Mesenchymal stem cell (in vitro differentiated cells and primary cell): ENCODE measurements around the gene DTX3.
"Not testable (repeated sequence)": the region's sequence is repeated elsewhere in the genome, so short reads cannot be mapped to it uniquely, and the experiment has no call there.

ENCODE experiments used
- DNase-seq: peaks from one replicate; pipeline ENCODE4 v3.0.0-alpha.2; 2013
- H2AFZ ChIP-seq: one replicate; pipeline ENCODE4 v1.6.1; 2013; ENCODE audit warnings: low read depth, mild to moderate bottlenecking, control low read depth, inconsistent platforms, low read length, moderate library complexity
- H2AK5ac ChIP-seq: 2 replicates; pipeline ENCODE4 v1.6.1; 2013; ENCODE audit warnings: low read length, moderate library complexity, mild to moderate bottlenecking, inconsistent platforms; ENCODE audit not compliant: severe bottlenecking
- H2BK120ac ChIP-seq: one replicate; pipeline ENCODE4 v1.6.1; 2013; ENCODE audit warnings: low read depth, mild to moderate bottlenecking, inconsistent platforms, low read length, moderate library complexity
- H2BK12ac ChIP-seq, 2 experiments: one replicate each; pipeline ENCODE4 v1.6.1; 2013; ENCODE audit warnings: inconsistent platforms in 2 of 2, low read length in 2 of 2, mild to moderate bottlenecking in 2 of 2, moderate library complexity in 2 of 2, control low read depth in 1 of 2
- H2BK15ac ChIP-seq: one replicate; pipeline ENCODE4 v1.6.1; 2013; ENCODE audit warnings: mild to moderate bottlenecking, low read depth, inconsistent platforms; ENCODE audit not compliant: poor library complexity, severe bottlenecking
- H2BK5ac ChIP-seq: 2 replicates; pipeline ENCODE4 v1.6.1; 2013; ENCODE audit warnings: low read depth, mild to moderate bottlenecking, low read length, control low read depth, inconsistent platforms; ENCODE audit not compliant: poor library complexity, severe bottlenecking
- H3K14ac ChIP-seq, 2 experiments: one replicate each; pipeline ENCODE4 v1.6.1; 2013; ENCODE audit warnings: inconsistent platforms in 2 of 2, low read length in 2 of 2, control low read depth in 1 of 2, mild to moderate bottlenecking in 1 of 2, moderate library complexity in 1 of 2
- H3K18ac ChIP-seq, 2 experiments: one replicate each; pipeline ENCODE4 v1.6.1; 2013; ENCODE audit warnings: inconsistent platforms in 2 of 2, low read length in 2 of 2, control low read depth in 1 of 2, low read depth in 1 of 2, mild to moderate bottlenecking in 1 of 2
- H3K23ac ChIP-seq, 2 experiments: one replicate each; pipeline ENCODE4 v1.6.1; 2013; ENCODE audit warnings: inconsistent platforms in 2 of 2, low read length in 2 of 2, mild to moderate bottlenecking in 2 of 2, moderate library complexity in 2 of 2, control low read depth in 1 of 2
- H3K27ac ChIP-seq: 2 replicates; pipeline ENCODE4 v1.5.1; 2013; ENCODE audit warnings: mild to moderate bottlenecking, moderate library complexity, low read length, control low read depth, inconsistent platforms; ENCODE audit not compliant: poor library complexity, severe bottlenecking
- H3K27me3 ChIP-seq, 2 experiments: 2 replicates each; pipeline versions ENCODE4 v1.6.1 to v1.7.0; 2013; ENCODE audit warnings: low read length in 2 of 2, mild to moderate bottlenecking in 2 of 2, moderate library complexity in 2 of 2, control low read depth in 1 of 2, inconsistent platforms in 1 of 2; ENCODE audit not compliant: control insufficient read depth in 1 of 2, insufficient read depth in 1 of 2
- H3K36me3 ChIP-seq, 2 experiments: 2 replicates each; pipeline versions ENCODE4 v1.6.1 to v1.7.0; 2013; ENCODE audit warnings: low read length in 2 of 2, control low read depth in 1 of 2, inconsistent platforms in 1 of 2, low read depth in 1 of 2, mild to moderate bottlenecking in 1 of 2; ENCODE audit not compliant: insufficient read depth in 2 of 2, control insufficient read depth in 1 of 2
- H3K4ac ChIP-seq, 2 experiments: one replicate each; pipeline ENCODE4 v1.6.1; 2013; ENCODE audit warnings: inconsistent platforms in 2 of 2, low read length in 2 of 2, mild to moderate bottlenecking in 2 of 2, moderate library complexity in 2 of 2, control low read depth in 1 of 2, low read depth in 1 of 2
- H3K4me1 ChIP-seq: 2 replicates; pipeline ENCODE4 v1.6.1; 2013; ENCODE audit warnings: low read depth, low read length, control low read depth; ENCODE audit not compliant: control insufficient read depth, insufficient read depth
- H3K4me2 ChIP-seq: 2 replicates; pipeline ENCODE4 v1.6.1; 2013; ENCODE audit warnings: low read length, mild to moderate bottlenecking, inconsistent platforms; ENCODE audit not compliant: poor library complexity, severe bottlenecking
- H3K4me3 ChIP-seq, 2 experiments: 2 replicates each; pipeline versions ENCODE4 v1.5.1 to v1.7.0; 2013; ENCODE audit warnings: low read length in 2 of 2, mild to moderate bottlenecking in 2 of 2, control low read depth in 1 of 2, low read depth in 1 of 2; ENCODE audit not compliant: insufficient read depth in 1 of 2
- H3K79me1 ChIP-seq: replicated peaks from 2 replicates; pipeline ENCODE4 v1.6.1; 2013; ENCODE audit warnings: mild to moderate bottlenecking, control low read depth, low read length, inconsistent platforms; ENCODE audit not compliant: poor library complexity, severe bottlenecking
- H3K9ac ChIP-seq: 2 replicates; pipeline ENCODE4 v1.7.0; 2013; ENCODE audit warnings: mild to moderate bottlenecking, low read length, moderate library complexity
- H3K9me3 ChIP-seq: 2 replicates; pipeline ENCODE4 v1.7.0; 2013; ENCODE audit warnings: mild to moderate bottlenecking, low read length; ENCODE audit not compliant: control insufficient read depth
- H4K8ac ChIP-seq: one replicate; pipeline ENCODE4 v1.6.1; 2013; ENCODE audit warnings: inconsistent platforms, mild to moderate bottlenecking, low read length, moderate library complexity
- H4K91ac ChIP-seq: one replicate; pipeline ENCODE4 v1.6.1; 2013; ENCODE audit warnings: mild to moderate bottlenecking, low read length, inconsistent platforms
- WGBS: methylation state at CpG from one replicate; pipeline ENCODE4 v1.1.7; 2013; ENCODE audit warnings: mixed read lengths; 5-methylcytosine and 5-hydroxymethylcytosine counted together

Gene DTX3

DNA sequence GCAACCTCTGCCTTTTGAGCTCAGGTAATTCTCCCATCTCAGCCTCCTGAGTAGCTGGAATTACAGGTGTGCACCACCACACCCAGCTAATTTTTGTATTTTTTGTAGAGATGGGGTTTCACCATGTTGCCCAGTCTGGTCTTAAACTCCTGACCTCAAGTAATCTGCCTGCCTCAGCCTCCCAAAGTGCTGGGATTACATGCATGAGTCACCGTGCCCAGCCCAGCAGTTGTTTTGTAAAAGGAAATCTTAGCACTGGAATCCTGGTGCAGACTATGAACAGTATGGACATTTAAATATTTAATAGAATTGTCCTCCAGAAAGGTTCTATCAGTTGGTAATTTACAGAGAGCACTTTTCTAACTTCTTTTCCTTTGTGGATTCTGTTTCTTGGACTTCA is 43.5 kb upstream of the DTX3 start:
- not testable (repeated sequence) for H3K27ac ChIP-seq, DNase-seq, H2BK5ac ChIP-seq, H3K9me3 ChIP-seq, H3K36me3 ChIP-seq, H3K23ac ChIP-seq, H2BK120ac ChIP-seq, H3K9ac ChIP-seq, H4K8ac ChIP-seq, H2BK15ac ChIP-seq, H3K14ac ChIP-seq, H4K91ac ChIP-seq, H3K4me1 ChIP-seq, H3K4me3 ChIP-seq, H2AFZ ChIP-seq, H3K4me2 ChIP-seq, H2AK5ac ChIP-seq, H3K4ac ChIP-seq, H3K79me1 ChIP-seq, H2BK12ac ChIP-seq, H3K18ac ChIP-seq
- H3K27me3 ChIP-seq, result peaks cover 14 to 24% of the 10 kb centered on the region in 2 experiments
- no CpG with 5 or more reads among the region's 1 CpG for WGBS

DNA sequence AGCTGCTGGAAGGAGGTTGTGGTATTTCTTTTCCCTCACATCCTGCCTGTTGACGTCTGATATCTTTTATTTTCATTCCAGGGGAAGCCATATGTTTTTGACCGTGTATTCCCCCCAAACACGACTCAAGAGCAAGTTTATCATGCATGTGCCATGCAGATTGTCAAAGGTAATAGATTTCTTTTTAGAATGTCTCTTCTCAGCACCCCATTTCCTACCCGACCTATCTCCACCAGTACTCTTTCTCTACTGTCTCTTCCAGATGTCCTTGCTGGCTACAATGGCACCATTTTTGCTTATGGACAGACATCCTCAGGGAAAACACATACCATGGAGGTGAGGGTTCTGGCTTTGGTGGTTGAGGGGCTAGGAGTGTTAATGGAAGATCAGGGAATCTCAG is 41.3 kb upstream of the DTX3 start:
- H3K18ac ChIP-seq, result no peak overlapping the region
- no peaks in the 10 kb centered on the region for H3K4me1 ChIP-seq
- no peak overlapping the region for H3K4me3 ChIP-seq
- peaks cover 3% of the 10 kb centered on the region for H3K9me3 ChIP-seq
- no peak for DNase-seq
- H3K36me3 ChIP-seq, result peaks cover 0 to 5% of the 10 kb centered on the region in 2 experiments
- H3K4ac ChIP-seq, result no peak overlapping the region
- H2AK5ac ChIP-seq, result no peak overlapping the region
- H2AFZ ChIP-seq, result no peak overlapping the region
- no peak overlapping the region for H3K23ac ChIP-seq
- no peak overlapping the region for H2BK5ac ChIP-seq
- H2BK12ac ChIP-seq, result no peak overlapping the region
- H3K79me1 ChIP-seq, result no peaks in the 10 kb centered on the region
- no peak overlapping the region for H4K8ac ChIP-seq
- peaks cover 18 to 24% of the 10 kb centered on the region in 2 experiments for H3K27me3 ChIP-seq
- WGBS, result 70% methylated on average over 3 of the region's 4 CpGs
- H2BK15ac ChIP-seq, result no peak overlapping the region
- no peak overlapping the region for H3K14ac ChIP-seq
- no peak overlapping the region for H3K9ac ChIP-seq
- H3K27ac ChIP-seq, result no peak overlapping the region
- H4K91ac ChIP-seq, result no peak overlapping the region
- no peak overlapping the region for H3K4me2 ChIP-seq
- no peak overlapping the region for H2BK120ac ChIP-seq

GRCh38 chr12:57564178-57564740 is 40.4 kb upstream of the DTX3 start:
- Histone ChIP-seq H2BK120ac (no peak overlapping the region), H2BK5ac (no peak overlapping the region), H3K9ac (no peak overlapping the region), H2BK15ac (no peak overlapping the region), H3K4me2 (no peak overlapping the region), H2BK12ac (no peak overlapping the region), H3K9me3 (peaks cover 3% of the 10 kb centered on the region), H3K27me3 (peaks cover 19 to 31% of the 10 kb centered on the region in 2 experiments), H3K4ac (no peak overlapping the region), H3K27ac (no peak overlapping the region), H2AFZ (no peak overlapping the region), H3K4me3 (no peak overlapping the region), H3K14ac (no peak overlapping the region), H3K23ac (no peak overlapping the region), H3K36me3 (peaks cover 0 to 8% of the 10 kb centered on the region in 2 experiments), H4K91ac (no peak overlapping the region), H4K8ac (no peak overlapping the region), H2AK5ac (no peak overlapping the region), H3K79me1 (no peaks in the 10 kb centered on the region), H3K4me1 (no peaks in the 10 kb centered on the region), H3K18ac (no peak overlapping the region)
- DNase-seq, result no peak
- WGBS, result 86% methylated on average over 6 of the region's 7 CpGs

DNA sequence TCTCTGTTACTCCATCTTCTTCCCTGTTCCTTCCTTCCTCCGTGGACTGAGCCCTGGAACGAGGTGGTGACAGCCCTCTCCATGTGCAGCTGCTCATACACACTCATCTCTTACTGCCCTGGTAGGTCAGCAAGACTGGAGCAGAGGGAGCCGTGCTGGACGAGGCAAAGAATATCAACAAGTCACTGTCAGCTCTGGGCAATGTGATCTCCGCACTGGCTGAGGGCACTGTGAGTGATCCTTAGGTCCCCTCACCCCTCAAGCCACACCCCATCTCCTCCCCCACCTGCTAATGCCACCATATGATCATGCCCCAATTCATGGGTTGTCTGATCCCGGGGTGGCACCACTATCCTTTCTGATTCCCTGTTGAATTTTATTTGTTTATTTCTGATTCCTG is 35.8 kb upstream of the DTX3 start:
- Histone ChIP-seq H2BK12ac (no peak overlapping the region), H3K9ac (no peak overlapping the region), H4K8ac (no peak overlapping the region), H3K79me1 (no peaks in the 10 kb centered on the region), H3K4me2 (no peak overlapping the region), H3K9me3 (peaks cover 2% of the 10 kb centered on the region), H3K4me3 (no peak overlapping the region), H3K27ac (no peak overlapping the region), H2BK120ac (no peak overlapping the region), H3K36me3 (peaks cover 0 to 23% of the 10 kb centered on the region in 2 experiments), H4K91ac (no peak overlapping the region), H3K27me3 (peaks cover 18 to 35% of the 10 kb centered on the region in 2 experiments), H2AK5ac (no peak overlapping the region), H2AFZ (no peak overlapping the region), H3K18ac (no peak overlapping the region), H3K23ac (no peak overlapping the region), H2BK15ac (no peak overlapping the region), H2BK5ac (no peak overlapping the region), H3K4ac (no peak overlapping the region), H3K4me1 (no peaks in the 10 kb centered on the region), H3K14ac (no peak overlapping the region)
- no peak for DNase-seq
- WGBS, result 80% methylated on average over 6 of the region's 6 CpGs
